GM10248 (cell line): ENCODE data around the gene NOP56.

Source experiments
- CTCF ChIA-PET: fragments of 300-600 bp; sonication (Branson Sonifier 250); formaldehyde crosslinking; extraction: SDS; loops from one replicate; lab custom pipeline; 2021; ENCODE audit warnings: antibody characterized with exemption; lab: Yijun Ruan, JAX
- POLR2A ChIA-PET: fragments of 350-650 bp; sonication (Branson Sonifier 250); formaldehyde crosslinking; extraction: SDS; loops from one replicate; lab custom pipeline; 2020; ENCODE audit warnings: antibody characterized with exemption; lab: Yijun Ruan, JAX
- DNase-seq: peaks from one replicate; pipeline ENCODE4 v3.0.0; 2012; ENCODE audit errors: extremely low spot score
- TF ChIP-seq, protein P1 (sequence below): IDR thresholded peaks from 2 replicates; pipeline ENCODE4 v1.5.1; 2012; ENCODE audit warnings: mild to moderate bottlenecking, low read depth; ENCODE audit errors: extremely low read depth, missing control alignments, control extremely low read depth

The NOP56 gene

DNA sequence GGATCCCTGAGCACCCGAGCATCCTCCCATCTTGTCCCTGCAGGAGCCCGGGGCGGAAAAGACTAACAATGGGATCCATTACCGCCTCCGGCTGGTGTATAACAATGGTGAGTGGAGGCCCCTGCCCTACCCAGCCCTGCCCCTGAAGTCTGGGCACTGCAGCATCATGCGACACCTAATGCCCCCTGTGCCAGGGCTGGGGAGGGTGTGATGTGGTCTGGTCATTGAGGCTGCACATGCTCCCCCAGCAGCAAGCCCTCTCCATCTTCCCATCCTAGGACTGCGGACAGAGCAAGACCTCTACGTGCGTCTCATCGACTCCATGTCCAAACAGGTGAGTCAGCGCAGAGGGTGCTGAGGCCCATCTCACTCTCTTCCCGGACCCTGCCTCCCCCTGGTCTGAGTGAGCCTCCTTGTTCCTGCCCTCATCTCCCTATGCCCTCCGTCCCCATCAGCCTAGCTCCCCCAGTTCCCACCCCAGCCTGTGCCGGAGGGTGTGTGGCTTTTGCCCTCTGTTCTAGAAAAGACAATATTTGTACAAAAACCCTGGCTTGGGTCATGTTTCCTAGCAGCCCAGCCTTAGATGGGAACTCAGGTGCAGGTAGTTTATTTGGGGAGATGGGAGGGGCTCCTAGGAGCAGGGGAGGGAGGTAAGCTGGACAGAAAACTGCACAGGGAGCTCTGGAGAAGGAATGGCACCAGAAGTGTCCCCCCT lies 53.7 kb downstream of the NOP56 start:
- DNase-seq = no peak
- TF ChIP-seq, protein P1, sequence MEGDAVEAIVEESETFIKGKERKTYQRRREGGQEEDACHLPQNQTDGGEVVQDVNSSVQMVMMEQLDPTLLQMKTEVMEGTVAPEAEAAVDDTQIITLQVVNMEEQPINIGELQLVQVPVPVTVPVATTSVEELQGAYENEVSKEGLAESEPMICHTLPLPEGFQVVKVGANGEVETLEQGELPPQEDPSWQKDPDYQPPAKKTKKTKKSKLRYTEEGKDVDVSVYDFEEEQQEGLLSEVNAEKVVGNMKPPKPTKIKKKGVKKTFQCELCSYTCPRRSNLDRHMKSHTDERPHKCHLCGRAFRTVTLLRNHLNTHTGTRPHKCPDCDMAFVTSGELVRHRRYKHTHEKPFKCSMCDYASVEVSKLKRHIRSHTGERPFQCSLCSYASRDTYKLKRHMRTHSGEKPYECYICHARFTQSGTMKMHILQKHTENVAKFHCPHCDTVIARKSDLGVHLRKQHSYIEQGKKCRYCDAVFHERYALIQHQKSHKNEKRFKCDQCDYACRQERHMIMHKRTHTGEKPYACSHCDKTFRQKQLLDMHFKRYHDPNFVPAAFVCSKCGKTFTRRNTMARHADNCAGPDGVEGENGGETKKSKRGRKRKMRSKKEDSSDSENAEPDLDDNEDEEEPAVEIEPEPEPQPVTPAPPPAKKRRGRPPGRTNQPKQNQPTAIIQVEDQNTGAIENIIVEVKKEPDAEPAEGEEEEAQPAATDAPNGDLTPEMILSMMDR = no peak
- ChIA-PET CTCF (no interaction called here), POLR2A (no interaction called here)

DNA sequence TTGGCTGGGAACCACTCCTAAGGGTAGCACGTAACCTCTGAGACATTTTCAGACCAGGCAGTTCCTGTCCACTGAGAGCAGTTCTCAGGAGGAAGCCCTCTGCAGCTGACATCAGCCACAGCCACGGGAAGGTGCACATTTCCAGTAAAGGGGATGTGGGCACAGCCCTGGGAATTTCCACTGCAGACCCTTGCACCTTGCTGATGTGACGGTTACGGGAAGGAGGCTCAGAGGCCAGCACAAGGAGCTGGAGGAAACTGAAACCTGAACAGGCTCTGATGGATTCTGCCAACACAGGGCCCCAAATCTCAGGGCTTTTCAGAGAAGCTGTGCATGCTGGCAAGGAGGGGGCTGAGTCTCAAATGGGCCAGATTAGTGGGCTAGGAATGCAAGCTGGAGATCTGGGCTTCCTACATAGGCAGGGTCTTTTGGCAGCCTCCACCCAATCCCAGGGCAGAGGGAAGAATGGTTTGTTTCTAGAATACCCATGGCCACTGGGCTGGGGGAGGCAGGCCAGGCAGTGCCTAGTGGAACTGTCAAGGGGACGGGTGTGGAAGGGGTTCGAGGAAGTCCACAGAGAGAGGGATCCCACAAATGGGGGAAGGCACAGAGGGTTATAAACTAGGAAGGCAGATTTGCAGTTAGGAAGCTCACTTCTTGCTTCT lies 54.4 kb downstream of the NOP56 start:
- no peak for DNase-seq
- TF ChIP-seq, protein P1 = no peak
- ChIA-PET CTCF (interaction anchor here (1.6 kb wide), 1 partner anchor 20 kb away, joined by 4 read pairs; no protein-coding TSS in a partner anchor), POLR2A (interaction anchor here (0.7 kb wide), 1 partner anchor 181 kb away, joined by 3 read pairs; no protein-coding TSS in a partner anchor)

DNA sequence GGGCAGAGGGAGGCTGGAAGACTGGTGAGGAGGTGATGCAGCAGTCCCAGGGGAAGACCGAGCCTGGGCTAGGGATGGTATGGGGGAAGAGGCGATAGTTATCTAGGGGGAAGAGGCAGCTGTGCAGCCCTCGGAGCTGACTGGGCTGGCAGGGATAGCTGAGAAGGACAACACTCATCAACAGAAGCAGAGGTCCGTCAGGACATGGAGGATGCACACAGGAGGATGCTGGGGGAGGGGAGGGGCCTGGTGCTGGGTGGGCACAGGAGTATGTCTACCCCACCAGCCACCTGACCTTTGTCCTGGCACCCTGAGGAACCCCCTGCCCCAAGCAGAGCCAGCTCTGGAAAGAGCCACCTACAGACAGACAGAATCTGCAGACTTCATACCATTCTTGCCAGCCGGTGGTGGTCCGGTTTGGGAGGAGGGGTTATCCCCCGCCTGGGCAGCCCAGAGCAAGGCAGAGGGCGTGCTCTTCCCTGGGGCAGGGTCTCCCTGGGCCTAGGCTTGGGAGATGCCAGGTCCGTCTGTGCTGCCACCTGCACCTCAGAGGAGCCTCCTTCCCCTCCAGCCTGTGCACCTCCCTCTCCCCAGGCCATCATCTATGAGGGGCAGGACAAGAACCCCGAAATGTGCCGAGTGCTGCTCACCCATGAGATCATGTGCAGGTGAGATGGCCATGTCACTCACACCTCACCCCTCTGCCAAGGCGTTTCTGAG lies 55.1 kb downstream of the NOP56 start:
- TF ChIP-seq, protein P1 = no peak
- ChIA-PET CTCF (interaction anchor here (1.6 kb wide), 1 partner anchor 20 kb away, joined by 4 read pairs; no protein-coding TSS in a partner anchor), POLR2A (interaction anchor here (0.7 kb wide), 1 partner anchor 182 kb away, joined by 3 read pairs; no protein-coding TSS in a partner anchor)
- DNase-seq = no peak
